ENCODE results near the gene P3H1. TPM values are rescaled to one million over a fixed set of nuclear protein-coding genes. Genes with fewer than 3 reads are reported as not detected.

The P3H1 gene
- total RNA-seq, 1 experiment from 2014 or later, result 28.3 TPM

DNA sequence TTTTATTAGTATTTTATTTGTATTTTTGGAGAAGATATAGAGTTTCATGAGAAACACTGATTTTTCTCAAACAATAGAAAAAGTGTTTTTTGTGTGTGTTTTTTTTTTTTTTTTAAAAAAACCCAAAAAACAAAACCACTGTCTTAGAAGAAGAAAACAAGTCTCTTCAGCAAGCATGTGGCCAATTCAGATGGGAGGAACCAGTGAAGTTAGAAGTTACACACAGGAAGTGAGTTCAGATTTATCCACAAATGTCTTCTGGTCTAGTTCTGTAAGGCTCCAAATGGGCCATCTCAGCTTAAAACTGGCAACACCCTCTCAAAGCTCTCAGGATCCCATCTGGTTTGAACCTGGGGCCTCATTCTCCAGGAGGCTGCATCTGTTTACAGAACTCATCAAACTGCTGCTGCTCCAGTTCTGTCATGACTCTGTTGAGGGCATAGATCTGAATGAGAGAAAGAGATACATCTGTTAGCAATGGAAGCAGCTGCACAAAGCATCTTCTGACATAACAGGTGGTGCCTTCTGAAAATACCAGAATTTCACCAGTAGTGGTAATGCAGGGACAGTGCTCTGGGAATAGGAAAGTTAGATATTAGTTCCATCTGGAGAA lies 40.3 kb upstream of the P3H1 start:
- Histone ChIP-seq H3K9me3 (ENCODE audit: low read length) (no peaks in the 10 kb centered on the region), H4K20me1 (ENCODE audit: low read length) (no peaks in the 10 kb centered on the region), H3F3A (ENCODE audit: low read length, unreplicated experiment) (no peaks in the 10 kb centered on the region), H3K9me2 (replicated peaks; ENCODE audit: low read length) (no peaks in the 10 kb centered on the region), H3K4me3 (ENCODE audit: low read length) (no peak overlapping the region), H3K4me1 (ENCODE audit: insufficient read depth, low read length) (no peaks in the 10 kb centered on the region), H3K27me3 (ENCODE audit: low read length) (no peaks in the 10 kb centered on the region), H3K9ac (ENCODE audit: low read length) (no peak overlapping the region), H3K4me2 (ENCODE audit: low read length) (no peak overlapping the region), H2AFZ (ENCODE audit: low read length) (no peak overlapping the region), H3K36me3 (ENCODE audit: low read depth, low read length) (no peaks in the 10 kb centered on the region), H3K27ac (ENCODE audit: low read length) (no peak overlapping the region), H3K79me2 (ENCODE audit: low read length) (no peaks in the 10 kb centered on the region)
- intact Hi-C loops (cut with micrococcal nuclease), result no loop called here
- ChIA-PET POLR2A (ENCODE audit: unreplicated experiment) (no interaction called here), CTCF (no interaction called here)
- BruUV-seq (replicated peaks), result no TSS peak
- DNase-seq, result no peak
- ATAC-seq, result no peak
- TF ChIP-seq, protein P1, sequence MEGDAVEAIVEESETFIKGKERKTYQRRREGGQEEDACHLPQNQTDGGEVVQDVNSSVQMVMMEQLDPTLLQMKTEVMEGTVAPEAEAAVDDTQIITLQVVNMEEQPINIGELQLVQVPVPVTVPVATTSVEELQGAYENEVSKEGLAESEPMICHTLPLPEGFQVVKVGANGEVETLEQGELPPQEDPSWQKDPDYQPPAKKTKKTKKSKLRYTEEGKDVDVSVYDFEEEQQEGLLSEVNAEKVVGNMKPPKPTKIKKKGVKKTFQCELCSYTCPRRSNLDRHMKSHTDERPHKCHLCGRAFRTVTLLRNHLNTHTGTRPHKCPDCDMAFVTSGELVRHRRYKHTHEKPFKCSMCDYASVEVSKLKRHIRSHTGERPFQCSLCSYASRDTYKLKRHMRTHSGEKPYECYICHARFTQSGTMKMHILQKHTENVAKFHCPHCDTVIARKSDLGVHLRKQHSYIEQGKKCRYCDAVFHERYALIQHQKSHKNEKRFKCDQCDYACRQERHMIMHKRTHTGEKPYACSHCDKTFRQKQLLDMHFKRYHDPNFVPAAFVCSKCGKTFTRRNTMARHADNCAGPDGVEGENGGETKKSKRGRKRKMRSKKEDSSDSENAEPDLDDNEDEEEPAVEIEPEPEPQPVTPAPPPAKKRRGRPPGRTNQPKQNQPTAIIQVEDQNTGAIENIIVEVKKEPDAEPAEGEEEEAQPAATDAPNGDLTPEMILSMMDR (conservative IDR thresholded peaks at IDR 0.05; ENCODE audit: low read depth, low read length), result no peak

DNA sequence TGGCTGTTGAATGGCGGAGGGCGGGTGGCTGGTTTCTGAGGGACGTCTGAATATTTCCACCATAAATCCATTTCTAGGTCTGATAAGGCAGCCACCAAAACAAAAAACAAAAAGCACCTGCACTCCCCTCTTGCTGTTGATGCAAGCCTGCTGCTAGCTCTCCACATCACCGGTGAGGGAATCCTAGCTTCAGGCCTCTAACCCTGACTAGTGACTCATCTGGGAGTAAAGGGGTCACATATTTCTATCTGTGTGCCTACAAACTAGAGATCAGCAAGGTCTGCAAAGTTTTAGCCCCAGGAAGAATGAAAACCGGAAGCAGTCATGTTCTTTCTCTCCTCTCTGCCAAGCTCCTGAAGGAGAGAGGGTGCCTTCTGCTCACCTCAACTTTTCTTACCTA lies 39.8 kb upstream of the P3H1 start:
- Histone ChIP-seq H3K4me2 (ENCODE audit: low read length) (no peak overlapping the region), H3K79me2 (ENCODE audit: low read length) (no peaks in the 10 kb centered on the region), H3K36me3 (ENCODE audit: low read depth, low read length) (no peaks in the 10 kb centered on the region), H3K9me2 (replicated peaks; ENCODE audit: low read length) (no peaks in the 10 kb centered on the region), H3K4me3 (ENCODE audit: low read length) (no peak overlapping the region), H3K9ac (ENCODE audit: low read length) (no peak overlapping the region), H3K9me3 (ENCODE audit: low read length) (no peaks in the 10 kb centered on the region), H3K4me1 (ENCODE audit: insufficient read depth, low read length) (no peaks in the 10 kb centered on the region), H4K20me1 (ENCODE audit: low read length) (no peaks in the 10 kb centered on the region), H3F3A (ENCODE audit: low read length, unreplicated experiment) (no peaks in the 10 kb centered on the region), H3K27me3 (ENCODE audit: low read length) (no peaks in the 10 kb centered on the region), H2AFZ (ENCODE audit: low read length) (no peak overlapping the region), H3K27ac (ENCODE audit: low read length) (no peak overlapping the region)
- DNase-seq, result no peak
- no peak for ATAC-seq
- no TSS peak for BruUV-seq (replicated peaks)
- no peak for TF ChIP-seq EZH2 (IDR thresholded peaks at IDR 0.05; ENCODE audit: low read length, unreplicated experiment)
- TF ChIP-seq EZH2phosphoT487 (IDR thresholded peaks at IDR 0.05; ENCODE audit: borderline replicate concordance, low read length), result no peak
- TF ChIP-seq, protein P1 (conservative IDR thresholded peaks at IDR 0.05; ENCODE audit: low read depth, low read length), result no peak
- CTCF ChIA-PET, result no interaction called here
- POLR2A ChIA-PET (ENCODE audit: unreplicated experiment), result no interaction called here
- intact Hi-C loops (cut with micrococcal nuclease), result no loop called here

DNA sequence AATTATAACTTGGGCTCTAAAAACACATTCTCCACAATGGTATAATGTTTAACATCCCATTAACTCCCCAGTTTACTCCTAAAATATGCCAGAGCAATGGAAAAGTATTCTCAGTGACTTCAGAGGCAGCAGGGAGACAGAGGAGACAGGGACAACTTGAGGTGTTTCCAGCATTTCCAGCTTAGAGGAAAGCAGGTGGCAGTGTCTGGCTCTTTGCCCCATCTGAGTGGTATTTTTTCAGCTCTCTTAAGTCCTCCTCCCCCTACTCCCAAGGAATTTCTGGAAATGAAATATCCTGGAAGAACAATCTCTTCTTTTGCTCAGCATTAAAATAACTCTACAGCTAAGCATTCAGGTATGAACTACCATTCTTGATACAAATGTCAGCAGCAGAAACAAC lies 39.3 kb upstream of the P3H1 start:
- H3K79me2 ChIP-seq (ENCODE audit: low read length), result no peaks in the 10 kb centered on the region
- no peaks in the 10 kb centered on the region for H3K9me2 ChIP-seq (replicated peaks; ENCODE audit: low read length)
- intact Hi-C loops (cut with micrococcal nuclease), result no loop called here
- H3K4me2 ChIP-seq (ENCODE audit: low read length), result no peak overlapping the region
- no peaks in the 10 kb centered on the region for H3F3A ChIP-seq (ENCODE audit: low read length, unreplicated experiment)
- no peaks in the 10 kb centered on the region for H3K9me3 ChIP-seq (ENCODE audit: low read length)
- no peak overlapping the region for H3K9ac ChIP-seq (ENCODE audit: low read length)
- no TSS peak for BruUV-seq (replicated peaks)
- no peak for TF ChIP-seq EZH2phosphoT487 (IDR thresholded peaks at IDR 0.05; ENCODE audit: borderline replicate concordance, low read length)
- TF ChIP-seq, protein P1 (conservative IDR thresholded peaks at IDR 0.05; ENCODE audit: low read depth, low read length), result no peak
- no peak for TF ChIP-seq EZH2 (IDR thresholded peaks at IDR 0.05; ENCODE audit: low read length, unreplicated experiment)
- no peak overlapping the region for H3K4me3 ChIP-seq (ENCODE audit: low read length)
- H3K27me3 ChIP-seq (ENCODE audit: low read length), result no peaks in the 10 kb centered on the region
- no peak overlapping the region for H2AFZ ChIP-seq (ENCODE audit: low read length)
- DNase-seq, result no peak
- ATAC-seq, result no peak
- ChIA-PET POLR2A (ENCODE audit: unreplicated experiment) (no interaction called here), CTCF (no interaction called here)
- no peak overlapping the region for H3K27ac ChIP-seq (ENCODE audit: low read length)
- H3K4me1 ChIP-seq (ENCODE audit: insufficient read depth, low read length), result no peaks in the 10 kb centered on the region
- H3K36me3 ChIP-seq (ENCODE audit: low read depth, low read length), result no peaks in the 10 kb centered on the region
- no peaks in the 10 kb centered on the region for H4K20me1 ChIP-seq (ENCODE audit: low read length)
